IMR-90 (cell line): Measurements from ENCODE around the gene GON7. TPM values are rescaled to one million over a fixed set of nuclear protein-coding genes. Genes with fewer than 3 reads are reported as not detected.

Source experiments
- ATAC-seq: fragments of 200-7000 bp; cut with Tn5 transposase; 2 replicates; pipeline ENCODE4 v1.9.1; 2020; ENCODE audit warnings: low read depth, mild to moderate bottlenecking, moderate library complexity
- BruUV-seq: library from RNA; stranded (reverse); fragments of 400-500 nt; replicated peaks from 2 replicates; lab custom pipeline; 2021; lab: Mats Ljungman, UMichigan
- CTCF ChIA-PET: fragments of 300-600 bp; formaldehyde crosslinking; extraction: SDS; loops from one replicate; lab custom pipeline; 2021; ENCODE audit warnings: antibody characterized with exemption; lab: Yijun Ruan, JAX
- POLR2A ChIA-PET: fragments of 300-600 bp; sonication (Branson Sonifier 250); formaldehyde crosslinking; loops from one replicate; lab custom pipeline; 2022; ENCODE audit warnings: antibody characterized with exemption; ENCODE audit not compliant: unreplicated experiment; lab: Charles Lee
- DNase-seq: peaks from one replicate; pipeline ENCODE4 v3.0.0; 2013
- H2AFZ ChIP-seq: replicated peaks from 2 replicates; pipeline ENCODE3; 2013; ENCODE audit warnings: low read length, mild to moderate bottlenecking; ENCODE audit not compliant: poor library complexity
- H2AK5ac ChIP-seq: 2 replicates; pipeline ENCODE4 v1.6.1; 2013; ENCODE audit warnings: low read depth, low read length, inconsistent platforms
- H2AK9ac ChIP-seq: replicated peaks from 2 replicates; pipeline ENCODE3; 2013; ENCODE audit warnings: mild to moderate bottlenecking, low read depth, low read length, moderate library complexity; ENCODE audit not compliant: poor library complexity
- H2BK120ac ChIP-seq: 2 replicates; pipeline ENCODE4 v1.6.1; 2013; ENCODE audit warnings: low read depth, low read length, inconsistent platforms
- H2BK15ac ChIP-seq: 3 replicates; pipeline ENCODE4 v1.6.1; 2013; ENCODE audit warnings: low read depth, low read length, inconsistent platforms
- H2BK20ac ChIP-seq: 2 replicates; pipeline ENCODE4 v1.6.1; 2013; ENCODE audit warnings: low read depth, mild to moderate bottlenecking, inconsistent platforms, low read length, moderate library complexity
- H2BK5ac ChIP-seq: 2 replicates; pipeline ENCODE4 v1.6.1; 2013; ENCODE audit warnings: mild to moderate bottlenecking, low read depth, low read length, inconsistent platforms; ENCODE audit not compliant: poor library complexity, severe bottlenecking
- H3K14ac ChIP-seq: replicated peaks from 2 replicates; pipeline ENCODE4 v1.6.1; 2013; ENCODE audit warnings: low read depth, low read length, inconsistent platforms
- H3K18ac ChIP-seq: 2 replicates; pipeline ENCODE4 v1.6.1; 2013; ENCODE audit warnings: low read depth, low read length, control low read depth
- H3K23ac ChIP-seq: 2 replicates; pipeline ENCODE4 v1.6.1; 2013; ENCODE audit warnings: low read depth, low read length, inconsistent platforms
- H3K27ac ChIP-seq: 2 replicates; pipeline ENCODE4 v1.5.1; 2013; ENCODE audit warnings: mild to moderate bottlenecking, control low read depth, low read length; ENCODE audit not compliant: insufficient read depth
- H3K27me3 ChIP-seq: 2 replicates; pipeline ENCODE4 v1.6.1; 2013; ENCODE audit warnings: low read length; ENCODE audit not compliant: control insufficient read depth, insufficient read depth
- H3K36me3 ChIP-seq: 2 replicates; pipeline ENCODE4 v1.6.1; 2013; ENCODE audit warnings: low read length, mixed read lengths; ENCODE audit not compliant: control insufficient read depth, insufficient read depth
- H3K4ac ChIP-seq: 2 replicates; pipeline ENCODE4 v1.6.1; 2013; ENCODE audit warnings: low read depth, low read length, inconsistent platforms
- H3K4me1 ChIP-seq: 2 replicates; pipeline ENCODE4 v1.6.1; 2013; ENCODE audit warnings: low read length, mixed read lengths; ENCODE audit not compliant: control insufficient read depth, insufficient read depth
- H3K4me2 ChIP-seq: 2 replicates; pipeline ENCODE4 v1.6.1; 2013; ENCODE audit warnings: low read depth, mild to moderate bottlenecking, control low read depth, low read length, moderate library complexity
- H3K4me3 ChIP-seq: 2 replicates; pipeline ENCODE4 v1.5.1; 2013; ENCODE audit warnings: low read depth, mild to moderate bottlenecking, control low read depth, low read length, moderate library complexity; ENCODE audit not compliant: insufficient read depth
- H3K56ac ChIP-seq: 2 replicates; pipeline ENCODE4 v1.6.1; 2013; ENCODE audit warnings: low read length, inconsistent platforms; ENCODE audit not compliant: insufficient read depth; ENCODE audit errors: extremely low read depth
- H3K79me1 ChIP-seq, 2 experiments: 2 replicates each; pipeline ENCODE4 v1.6.1; 2013; ENCODE audit warnings: low read length in 2 of 2, inconsistent platforms in 1 of 2, low read depth in 1 of 2
- H3K9ac ChIP-seq: 2 replicates; pipeline ENCODE4 v1.6.1; 2013; ENCODE audit warnings: low read depth, low read length, control low read depth
- H3K9me1 ChIP-seq: 2 replicates; pipeline ENCODE4 v1.6.1; 2013; ENCODE audit warnings: low read length, inconsistent platforms; ENCODE audit not compliant: insufficient read depth
- H3K9me3 ChIP-seq: 2 replicates; pipeline ENCODE4 v1.6.1; 2013; ENCODE audit warnings: low read length; ENCODE audit not compliant: control insufficient read depth, insufficient read depth
- H4K20me1 ChIP-seq: 2 replicates; pipeline ENCODE4 v1.6.1; 2013; ENCODE audit warnings: low read length, inconsistent platforms; ENCODE audit not compliant: insufficient read depth
- H4K5ac ChIP-seq: 2 replicates; pipeline ENCODE4 v1.6.1; 2013; ENCODE audit warnings: mild to moderate bottlenecking, low read depth, low read length, control low read depth
- H4K8ac ChIP-seq, 2 experiments: 2 replicates each; pipeline ENCODE4 v1.6.1; 2013; ENCODE audit warnings: low read depth in 2 of 2, low read length in 2 of 2, control low read depth in 1 of 2, inconsistent platforms in 1 of 2
- H4K91ac ChIP-seq: 2 replicates; pipeline ENCODE4 v1.6.1; 2013; ENCODE audit warnings: low read depth, low read length, inconsistent platforms; ENCODE audit not compliant: insufficient read depth
- BHLHE40 ChIP-seq: fragments of 150-350 bp; IDR thresholded peaks from 2 replicates; pipeline ENCODE4 v1.6.1; 2016; ENCODE audit warnings: mild to moderate bottlenecking, low read depth, low read length
- CEBPB ChIP-seq: IDR thresholded peaks from 2 replicates; pipeline ENCODE4 v1.6.1; 2012; ENCODE audit warnings: low read depth, low read length, improper control_type of control experiment
- CHD1 ChIP-seq: IDR thresholded peaks from 2 replicates; pipeline ENCODE4 v1.6.1; 2012; ENCODE audit warnings: low read depth, low read length, improper control_type of control experiment
- FOS ChIP-seq: fragments of 150-350 bp; IDR thresholded peaks from 2 replicates; pipeline ENCODE4 v1.6.1; 2016; ENCODE audit warnings: low read depth, low read length
- MAFK ChIP-seq: IDR thresholded peaks from 2 replicates; pipeline ENCODE4 v1.6.1; 2012; ENCODE audit warnings: low read depth, low read length, improper control_type of control experiment
- MAZ ChIP-seq: IDR thresholded peaks from 2 replicates; pipeline ENCODE4 v1.6.1; 2012; ENCODE audit warnings: low read depth, mild to moderate bottlenecking, low read length, improper control_type of control experiment, moderate library complexity, borderline replicate concordance
- MXI1 ChIP-seq: IDR thresholded peaks from 2 replicates; pipeline ENCODE4 v1.6.1; 2012; ENCODE audit warnings: low read depth, mild to moderate bottlenecking, low read length, moderate library complexity, borderline replicate concordance
- NFE2L2 ChIP-seq: fragments of 150-350 bp; IDR thresholded peaks from 2 replicates; pipeline ENCODE4 v1.6.1; 2016; ENCODE audit warnings: low read depth, mild to moderate bottlenecking, low read length
- POLR2A ChIP-seq: IDR thresholded peaks from 2 replicates; pipeline ENCODE4 v1.6.1; 2012; ENCODE audit warnings: mild to moderate bottlenecking, low read depth, low read length
- RAD21 ChIP-seq: IDR thresholded peaks from 2 replicates; pipeline ENCODE4 v1.6.1; 2012; ENCODE audit warnings: low read length, improper control_type of control experiment
- RCOR1 ChIP-seq: IDR thresholded peaks from 2 replicates; pipeline ENCODE4 v1.6.1; 2012; ENCODE audit warnings: mild to moderate bottlenecking, low read length, improper control_type of control experiment; ENCODE audit not compliant: insufficient replicate concordance
- RFX5 ChIP-seq: IDR thresholded peaks from 2 replicates; pipeline ENCODE4 v1.8.0; 2012; ENCODE audit warnings: low read depth, mild to moderate bottlenecking, low read length, moderate library complexity
- SMC3 ChIP-seq: fragments of 150-350 bp; IDR thresholded peaks from 2 replicates; pipeline ENCODE4 v1.6.1; 2016; ENCODE audit warnings: low read depth, mild to moderate bottlenecking, antibody characterized with exemption, low read length, moderate library complexity
- WGBS, 2 experiments: methylation state at CpG; one replicate each; pipeline versions ENCODE4 v1.1.5 to v1.1.7; 2013; ENCODE audit warnings: missing lambda C conversion rate in 2 of 2; ENCODE audit not compliant: insufficient read length in 1 of 2; ENCODE audit errors: extremely low coverage in 2 of 2; 5-methylcytosine and 5-hydroxymethylcytosine counted together
- dilution Hi-C: fragments of 300-500 bp; cut with HindIII; formaldehyde crosslinking; loops from one replicate; pipeline ENCODE4 v1.14.3; 2018; ENCODE audit warnings: low sequenced_read_pairs; ENCODE audit not compliant: unreplicated experiment
- in situ Hi-C: fragments of 300-500 bp; cut with MboI; formaldehyde crosslinking; loops from 3 replicates; pipeline ENCODE4 v1.14.3; 2019; ENCODE audit warnings: low sequenced_read_pairs, inconsistent platforms, mixed read lengths
- intact Hi-C: fragments of 100-400 bp; cut with micrococcal nuclease; formaldehyde crosslinking; loops from 2 replicates; pipeline ENCODE4 v1.10.0; 2022
- polyA plus RNA-seq, 3 experiments: library from polyadenylated mRNA; depleted of rRNA; stranded (reverse); fragments of >200 nt; gene quantifications; 2 replicates each; pipeline ENCODE4 v1.2.3, GENCODE V29; 2012; ENCODE audit warnings: low replicate concordance in 1 of 3
- total RNA-seq: library from RNA; depleted of rRNA; stranded (reverse); fragments of >200 nt; gene quantifications from 2 replicates; pipeline ENCODE4 v1.2.3, GENCODE V29; 2012
- TF ChIP-seq, protein P1 (sequence below): fragments of 150-350 bp; IDR thresholded peaks from 2 replicates; pipeline ENCODE4 v1.6.1; 2016; ENCODE audit warnings: low read depth, mild to moderate bottlenecking, low read length, moderate library complexity, borderline replicate concordance
- TF ChIP-seq, protein P2 (sequence below): conservative IDR thresholded peaks from 2 replicates; pipeline ENCODE4 v1.5.1; 2012; ENCODE audit warnings: mild to moderate bottlenecking, low read depth, low read length, improper control_type of control experiment
- TF ChIP-seq, protein P3 (sequence below): fragments of 150-350 bp; IDR thresholded peaks from 2 replicates; pipeline ENCODE4 v1.6.1; 2017; ENCODE audit warnings: mild to moderate bottlenecking, antibody characterized with exemption, low read length, low read depth

GON7 gene
- total and polyA plus RNA-seq, 2 of the 4 experiments (the other 2 are of a cell fraction): 4.3 to 7.8 TPM

DNA sequence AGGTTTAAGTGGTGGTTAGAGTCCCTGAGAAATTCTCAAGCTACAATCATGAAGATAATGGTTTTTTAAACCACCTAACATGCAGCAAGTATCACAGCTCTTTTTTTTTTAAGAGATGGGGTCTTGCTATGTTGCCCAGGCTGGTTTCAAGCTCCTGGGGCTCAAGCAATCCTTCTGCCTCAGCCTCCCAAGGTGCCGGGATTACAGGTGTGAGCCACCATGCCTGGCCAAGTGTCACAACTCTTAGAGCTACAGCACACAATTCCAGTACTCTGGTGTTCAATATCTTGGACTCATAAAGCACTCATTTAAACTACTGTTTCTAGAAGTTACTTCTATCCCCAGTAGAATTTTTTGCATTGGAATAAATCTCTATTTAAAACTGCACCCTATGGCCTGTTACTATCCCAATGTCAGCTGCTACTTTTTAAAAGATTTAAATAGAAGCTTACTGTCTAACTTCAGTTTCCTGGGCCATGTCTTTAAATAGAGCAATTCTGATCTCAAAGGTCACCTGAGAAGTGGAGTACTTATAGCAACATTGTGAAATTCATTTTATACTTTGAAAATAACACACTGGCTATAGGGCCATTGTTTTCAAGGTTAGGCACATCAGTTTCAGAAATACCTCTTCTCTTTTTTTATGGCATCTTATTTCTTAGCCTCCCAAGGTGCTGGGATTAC lies 11.4 kb downstream of the GON7 start:
- H2BK15ac ChIP-seq: no peak overlapping the region
- no peak overlapping the region for H2BK5ac ChIP-seq
- H2BK20ac ChIP-seq: no peak overlapping the region
- H3K14ac ChIP-seq: no peak overlapping the region
- no peak overlapping the region for H3K56ac ChIP-seq
- DNase-seq: no peak
- H3K9ac ChIP-seq: no peak overlapping the region
- no peaks in the 10 kb centered on the region for H3K9me3 ChIP-seq
- H3K27ac ChIP-seq: no peak overlapping the region
- ATAC-seq: no peak
- no peak for TF ChIP-seq RCOR1
- TF ChIP-seq NFE2L2: no peak
- TF ChIP-seq CEBPB: no peak
- TF ChIP-seq, protein P1, sequence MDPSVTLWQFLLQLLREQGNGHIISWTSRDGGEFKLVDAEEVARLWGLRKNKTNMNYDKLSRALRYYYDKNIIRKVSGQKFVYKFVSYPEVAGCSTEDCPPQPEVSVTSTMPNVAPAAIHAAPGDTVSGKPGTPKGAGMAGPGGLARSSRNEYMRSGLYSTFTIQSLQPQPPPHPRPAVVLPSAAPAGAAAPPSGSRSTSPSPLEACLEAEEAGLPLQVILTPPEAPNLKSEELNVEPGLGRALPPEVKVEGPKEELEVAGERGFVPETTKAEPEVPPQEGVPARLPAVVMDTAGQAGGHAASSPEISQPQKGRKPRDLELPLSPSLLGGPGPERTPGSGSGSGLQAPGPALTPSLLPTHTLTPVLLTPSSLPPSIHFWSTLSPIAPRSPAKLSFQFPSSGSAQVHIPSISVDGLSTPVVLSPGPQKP: no peak
- TF ChIP-seq, protein P2, sequence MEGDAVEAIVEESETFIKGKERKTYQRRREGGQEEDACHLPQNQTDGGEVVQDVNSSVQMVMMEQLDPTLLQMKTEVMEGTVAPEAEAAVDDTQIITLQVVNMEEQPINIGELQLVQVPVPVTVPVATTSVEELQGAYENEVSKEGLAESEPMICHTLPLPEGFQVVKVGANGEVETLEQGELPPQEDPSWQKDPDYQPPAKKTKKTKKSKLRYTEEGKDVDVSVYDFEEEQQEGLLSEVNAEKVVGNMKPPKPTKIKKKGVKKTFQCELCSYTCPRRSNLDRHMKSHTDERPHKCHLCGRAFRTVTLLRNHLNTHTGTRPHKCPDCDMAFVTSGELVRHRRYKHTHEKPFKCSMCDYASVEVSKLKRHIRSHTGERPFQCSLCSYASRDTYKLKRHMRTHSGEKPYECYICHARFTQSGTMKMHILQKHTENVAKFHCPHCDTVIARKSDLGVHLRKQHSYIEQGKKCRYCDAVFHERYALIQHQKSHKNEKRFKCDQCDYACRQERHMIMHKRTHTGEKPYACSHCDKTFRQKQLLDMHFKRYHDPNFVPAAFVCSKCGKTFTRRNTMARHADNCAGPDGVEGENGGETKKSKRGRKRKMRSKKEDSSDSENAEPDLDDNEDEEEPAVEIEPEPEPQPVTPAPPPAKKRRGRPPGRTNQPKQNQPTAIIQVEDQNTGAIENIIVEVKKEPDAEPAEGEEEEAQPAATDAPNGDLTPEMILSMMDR: no peak
- no peak for TF ChIP-seq POLR2A
- TF ChIP-seq MAZ: no peak
- TF ChIP-seq MXI1: no peak
- no peak for TF ChIP-seq CHD1
- TF ChIP-seq, protein P3, sequence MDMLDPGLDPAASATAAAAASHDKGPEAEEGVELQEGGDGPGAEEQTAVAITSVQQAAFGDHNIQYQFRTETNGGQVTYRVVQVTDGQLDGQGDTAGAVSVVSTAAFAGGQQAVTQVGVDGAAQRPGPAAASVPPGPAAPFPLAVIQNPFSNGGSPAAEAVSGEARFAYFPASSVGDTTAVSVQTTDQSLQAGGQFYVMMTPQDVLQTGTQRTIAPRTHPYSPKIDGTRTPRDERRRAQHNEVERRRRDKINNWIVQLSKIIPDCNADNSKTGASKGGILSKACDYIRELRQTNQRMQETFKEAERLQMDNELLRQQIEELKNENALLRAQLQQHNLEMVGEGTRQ: no peak
- no peak for TF ChIP-seq MAFK
- TF ChIP-seq FOS: no peak
- TF ChIP-seq BHLHE40: no peak
- TF ChIP-seq RAD21: no peak
- TF ChIP-seq RFX5: no peak
- TF ChIP-seq SMC3: no peak
- H4K5ac ChIP-seq: no peak overlapping the region
- no peak overlapping the region for H4K91ac ChIP-seq
- ChIA-PET POLR2A (no interaction called here), CTCF (interaction anchor here (0.6 kb wide), 1 partner anchor 24 kb away, joined by 4 read pairs; no protein-coding TSS in a partner anchor)
- no peaks in the 10 kb centered on the region for H4K20me1 ChIP-seq
- dilution Hi-C loops: no loop called here
- H3K4ac ChIP-seq: no peak overlapping the region
- H3K23ac ChIP-seq: no peak overlapping the region
- in situ Hi-C loops: no loop called here
- 0 out of 2 replicates have a peak, but pooled peaks cover 1% of the 10 kb centered on the region for H3K36me3 ChIP-seq
- no CpG with 5 or more reads among the region's 1 CpG for WGBS, 2 experiments
- BruUV-seq: no TSS peak
- H2AFZ ChIP-seq: no peak overlapping the region
- no peak overlapping the region for H2BK120ac ChIP-seq
- intact Hi-C loops: no loop called here
- H4K8ac ChIP-seq: no peak overlapping the region
- H2AK9ac ChIP-seq: no peak overlapping the region
- H3K27me3 ChIP-seq: no peaks in the 10 kb centered on the region
- no peak overlapping the region for H3K18ac ChIP-seq
- H2AK5ac ChIP-seq: no peak overlapping the region
- H3K79me1 ChIP-seq: peaks cover 0 to 4% of the 10 kb centered on the region in 2 experiments; a peak in 2 of 4 replicates
- H3K4me2 ChIP-seq: no peak overlapping the region
- peaks cover 7% of the 10 kb centered on the region; the same call in 1 of the 2 replicates for H3K9me1 ChIP-seq
- H3K4me3 ChIP-seq: no peak overlapping the region
- peaks cover 3% of the 10 kb centered on the region for H3K4me1 ChIP-seq
